ENCODE results near the gene P2RY12.
"Not testable (repeated sequence)": the region's sequence is repeated elsewhere in the genome, so short reads cannot be mapped to it uniquely, and the experiment has no call there.

P2RY12 gene

GRCh38 chr3:151393146-151393830, 8.7 kb upstream of the P2RY12 start:
- DNase-seq (ENCODE audit: low spot score), result no peak

GRCh38 chr3:151392191-151392590, 7.6 kb upstream of the P2RY12 start:
- not testable (repeated sequence) for DNase-seq (ENCODE audit: low spot score)

GRCh38 chr3:151391720-151392119, 7.2 kb upstream of the P2RY12 start:
- no peak for DNase-seq (ENCODE audit: low spot score)

GRCh38 chr3:151387842-151388241, 3.3 kb upstream of the P2RY12 start:
- no peak for DNase-seq (ENCODE audit: low spot score)

DNA sequence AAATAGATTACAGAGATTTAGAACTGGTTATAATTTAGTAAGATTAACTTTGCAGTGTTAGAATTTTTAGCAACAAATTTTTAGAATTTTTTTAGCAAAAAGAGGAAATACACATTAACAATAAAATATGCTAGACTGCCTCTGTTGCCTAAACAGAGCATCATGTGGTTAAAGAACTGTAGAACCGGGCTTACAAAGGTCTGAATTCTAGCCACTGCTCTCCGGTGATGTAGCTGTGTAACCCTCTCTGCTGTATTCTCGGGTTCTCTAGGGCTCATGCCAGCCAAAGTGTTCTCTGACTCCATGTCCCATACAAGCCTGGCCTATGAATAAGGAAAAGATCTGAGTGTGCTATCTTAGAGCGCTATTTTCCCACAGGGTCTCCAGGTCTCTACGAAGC, 2.9 kb upstream of the P2RY12 start:
- no peak for DNase-seq (ENCODE audit: low spot score)

GRCh38 chr3:151386056-151386455, 1.5 kb upstream of the P2RY12 start:
- DNase-seq (ENCODE audit: low spot score), result no peak

- DNase-seq (ENCODE audit: low spot score), result no peak
Measured at GRCh38 chr3:151383956-151384355, 597 bp downstream of the P2RY12 start.

GRCh38 chr3:151383111-151383510, 1.4 kb downstream of the P2RY12 start:
- DNase-seq (ENCODE audit: low spot score), result no peak

GRCh38 chr3:151382671-151383070, 1.9 kb downstream of the P2RY12 start:
- no peak for DNase-seq (ENCODE audit: low spot score)

DNA sequence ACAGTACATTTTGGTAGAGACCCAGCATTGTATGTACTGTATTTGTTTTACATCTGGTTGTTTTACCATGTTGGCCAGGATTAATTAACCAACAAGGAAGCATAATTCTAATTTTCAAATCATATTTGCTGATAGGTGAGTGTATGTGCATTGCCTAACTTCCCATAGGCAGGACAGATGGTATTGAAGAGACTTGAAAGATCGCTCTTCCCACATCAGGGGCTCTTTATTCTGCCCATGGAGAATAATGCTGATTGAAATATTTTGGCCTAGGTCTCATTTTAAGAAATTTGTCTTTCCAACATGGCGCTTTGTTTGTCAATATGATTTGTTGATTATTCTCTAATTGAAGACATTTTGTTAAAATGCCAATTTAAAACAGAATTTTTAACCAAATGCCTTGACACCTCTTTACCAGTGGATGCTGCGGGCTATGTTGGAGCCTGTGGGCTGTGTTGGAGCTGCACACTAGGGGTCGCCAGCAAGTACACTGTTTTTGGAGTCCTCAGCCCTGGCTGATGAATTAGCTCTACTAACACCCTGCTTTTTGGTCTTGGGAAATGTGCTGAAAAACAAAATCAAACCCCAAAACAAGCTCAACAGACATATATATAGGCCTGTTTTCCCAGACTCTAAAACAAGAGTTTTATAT, 5.3 kb downstream of the P2RY12 start:
- no peak for DNase-seq (ENCODE audit: low spot score)

DNA sequence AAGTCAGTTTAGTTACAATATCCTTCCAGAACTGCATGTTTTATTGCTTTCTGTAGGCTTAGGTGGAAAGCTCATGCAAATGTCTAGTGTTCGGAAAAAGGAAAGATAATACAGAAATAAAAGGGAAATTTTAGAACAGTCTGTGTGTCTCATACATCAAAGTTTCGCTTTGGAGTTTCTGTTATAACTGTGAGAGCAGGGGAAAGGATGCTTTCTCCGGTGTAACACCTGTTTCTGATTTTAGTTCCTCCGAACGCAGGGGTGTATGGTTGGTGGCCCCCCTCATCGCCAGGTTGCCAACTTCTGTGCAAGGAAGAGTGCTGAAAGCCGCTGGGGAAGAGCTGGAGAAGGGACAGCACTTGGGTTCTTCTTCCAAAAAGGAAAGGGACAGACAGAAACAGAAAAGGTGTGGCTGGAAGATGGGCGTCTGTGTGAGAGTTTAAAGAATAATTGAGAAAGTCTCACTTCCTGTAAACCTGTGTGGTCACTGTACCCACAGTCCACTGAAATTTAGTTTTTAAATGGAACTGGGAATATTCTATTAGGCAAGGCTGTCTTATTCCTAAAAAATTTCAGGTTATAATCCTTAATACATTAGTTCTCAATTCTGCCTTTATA, 6.7 kb downstream of the P2RY12 start:
- DNase-seq (ENCODE audit: low spot score), result no peak

- no peak for DNase-seq (ENCODE audit: low spot score)
Measured at GRCh38 chr3:151372063-151372820, 12.3 kb downstream of the P2RY12 start.

DNA sequence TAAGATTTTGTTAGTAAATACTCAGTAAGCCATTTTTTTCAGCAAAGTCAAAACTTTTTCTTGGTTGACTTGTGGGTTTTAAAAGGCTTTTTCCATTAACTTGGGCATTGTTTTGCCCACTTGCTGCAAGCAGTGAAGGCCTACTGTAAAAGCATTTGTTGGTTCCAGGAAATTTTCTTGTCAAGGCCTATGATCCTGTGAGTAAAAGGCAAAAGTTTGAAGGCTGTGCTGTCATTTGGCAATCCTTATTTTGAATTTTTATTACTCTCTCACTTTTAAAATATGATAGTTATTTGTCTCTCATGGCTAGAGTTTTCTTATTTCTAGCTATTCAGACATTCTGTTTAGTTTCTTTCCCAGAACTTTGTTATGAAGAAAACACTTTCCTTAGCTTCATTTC, 13.0 kb downstream of the P2RY12 start:
- no peak for DNase-seq (ENCODE audit: low spot score)

- no peak for DNase-seq (ENCODE audit: low spot score)
Measured at GRCh38 chr3:151367448-151367847, 17.1 kb downstream of the P2RY12 start.

GRCh38 chr3:151366993-151367392, 17.6 kb downstream of the P2RY12 start:
- DNase-seq (ENCODE audit: low spot score), result no peak

GRCh38 chr3:151362751-151363174, 21.8 kb downstream of the P2RY12 start:
- no peak for DNase-seq (ENCODE audit: low spot score)

DNA sequence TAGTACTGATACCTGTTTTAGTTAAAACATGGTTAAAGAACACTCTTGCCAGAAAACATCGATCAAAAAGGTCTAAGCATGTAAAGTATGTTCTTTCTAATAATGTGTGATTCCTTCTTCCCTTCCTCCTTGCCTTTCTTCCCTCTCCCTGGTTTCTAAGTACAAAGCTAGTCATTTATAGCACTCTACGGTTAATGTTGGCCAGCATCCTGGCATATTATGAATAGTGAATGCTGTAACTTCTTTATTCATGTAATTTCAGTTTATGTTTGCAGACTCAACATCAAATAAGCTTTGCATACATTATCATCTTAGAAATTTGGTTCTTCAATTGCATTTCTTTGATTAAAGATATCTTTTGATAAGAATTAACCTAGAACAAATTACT, 27.1 kb downstream of the P2RY12 start:
- no peak for DNase-seq (ENCODE audit: low spot score)

DNA sequence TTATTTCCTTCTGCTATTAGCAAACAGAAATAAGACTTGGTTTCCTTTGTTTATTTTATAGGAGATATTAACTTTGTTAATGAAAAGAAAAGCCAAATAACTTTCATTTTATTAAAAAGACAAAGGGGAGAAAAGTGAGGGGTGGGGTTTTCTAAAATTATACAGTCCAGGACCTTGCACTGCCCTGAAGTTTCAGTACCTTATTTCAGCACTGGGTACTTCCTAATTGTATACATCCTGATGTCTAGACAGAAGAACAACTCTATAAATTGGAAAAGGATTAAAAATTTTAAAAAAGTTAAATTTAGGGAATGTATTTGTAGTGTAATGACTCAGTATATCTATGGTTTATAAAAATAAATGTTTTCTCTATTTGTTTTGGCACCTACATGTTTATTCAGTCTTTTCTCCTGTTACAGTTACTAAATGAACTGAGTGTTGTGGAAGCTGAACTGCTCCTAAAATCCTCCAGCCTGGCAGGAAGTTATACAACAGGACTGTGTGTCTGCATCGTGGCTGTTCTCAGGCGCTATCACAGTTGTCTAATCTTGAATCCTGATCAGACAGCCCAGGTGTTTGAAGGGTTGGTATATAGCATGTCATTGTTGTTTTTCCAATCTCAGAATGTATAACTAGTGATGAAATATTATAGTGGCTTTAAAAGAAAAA, 27.6 kb downstream of the P2RY12 start:
- no peak for DNase-seq (ENCODE audit: low spot score)

DNA sequence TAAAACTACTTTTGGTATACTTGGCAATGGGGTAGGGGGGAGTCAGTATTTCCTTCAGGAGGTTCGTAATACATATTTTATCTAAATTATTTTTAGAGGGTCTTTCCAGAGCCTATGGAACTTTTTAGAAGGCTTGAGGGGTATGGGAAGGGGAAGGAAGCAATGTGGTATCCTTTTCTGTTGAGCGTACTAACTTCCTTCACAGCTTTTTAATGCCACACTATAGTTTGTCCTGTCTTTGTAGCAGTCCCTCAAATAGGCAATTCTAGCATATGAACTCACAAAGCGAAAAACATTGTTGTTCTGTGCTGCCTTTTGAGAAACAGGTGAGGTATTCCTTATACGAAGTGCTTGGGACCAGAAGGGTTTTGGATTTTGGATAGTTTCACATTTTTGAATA, 32.9 kb downstream of the P2RY12 start:
- no peak for DNase-seq (ENCODE audit: low spot score)

DNA sequence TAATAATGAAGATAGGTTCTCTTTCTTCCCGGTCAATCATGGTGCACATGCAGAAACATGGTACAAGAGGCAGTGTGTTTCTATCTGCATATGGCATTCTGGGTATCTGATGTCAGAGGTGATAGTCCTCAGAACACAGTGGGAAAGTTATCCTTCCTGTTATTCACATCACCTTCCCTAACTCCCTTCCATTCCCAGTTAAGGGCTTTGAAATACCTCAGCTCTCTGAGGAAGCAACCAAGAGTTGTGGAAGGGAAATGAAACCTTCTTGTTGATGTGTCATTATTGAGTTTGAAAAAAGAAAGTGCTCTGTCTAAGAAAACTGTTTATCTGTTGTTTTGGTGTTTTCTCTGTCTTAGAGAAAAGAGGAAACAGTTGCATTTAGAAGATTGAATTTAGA, 33.3 kb downstream of the P2RY12 start:
- DNase-seq (ENCODE audit: low spot score), result no peak

DNA sequence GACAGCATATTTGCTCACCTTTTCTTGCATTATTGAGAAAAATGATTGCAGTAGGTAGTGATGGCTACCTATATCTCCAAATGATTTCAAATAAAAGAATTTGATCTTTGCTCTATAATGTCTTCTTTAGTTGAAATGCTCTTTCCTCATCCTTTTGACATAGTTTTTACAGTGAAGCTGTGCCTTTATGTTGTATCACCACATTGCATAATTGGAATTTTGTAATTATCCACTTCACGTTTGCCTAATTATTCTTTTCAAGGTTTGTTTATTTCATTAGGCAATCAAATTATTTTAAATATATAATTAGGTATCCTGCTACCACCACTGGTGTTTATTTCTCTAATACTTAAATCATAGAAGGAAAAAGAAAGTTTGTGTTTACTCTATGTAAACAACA, 33.9 kb downstream of the P2RY12 start:
- no peak for DNase-seq (ENCODE audit: low spot score)

- no peak for DNase-seq (ENCODE audit: low spot score)
Measured at GRCh38 chr3:151347432-151347831, 37.1 kb downstream of the P2RY12 start.
